Islet precursor cell (in vitro differentiated cells): Measurements from ENCODE around the gene MIER2.
"Not testable (repeated sequence)": the region's sequence is repeated elsewhere in the genome, so short reads cannot be mapped to it uniquely, and the experiment has no call there.

Source experiments
- DNase-seq: peaks from one replicate; pipeline ENCODE4 v3.0.0-alpha.2; 2018

MIER2 gene

GRCh38 chr19:281156-281853, 63.3 kb downstream of the MIER2 start:
- peak; percentile 30 for DNase-seq

GRCh38 chr19:280541-281009, 64.0 kb downstream of the MIER2 start:
- peak; percentile 47 for DNase-seq

GRCh38 chr19:279656-280055, 64.9 kb downstream of the MIER2 start:
- DNase-seq = no peak

GRCh38 chr19:279231-279630, 65.4 kb downstream of the MIER2 start:
- no peak for DNase-seq

- peak; percentile 72 for DNase-seq
Observed at GRCh38 chr19:277581-278165, 66.9 kb downstream of the MIER2 start.

GRCh38 chr19:277131-277530, 67.5 kb downstream of the MIER2 start:
- DNase-seq = no peak

- DNase-seq = no peak
Observed at GRCh38 chr19:275958-276646, 68.5 kb downstream of the MIER2 start.

- DNase-seq = no peak
Observed at GRCh38 chr19:275000-275399, 69.6 kb downstream of the MIER2 start.

GRCh38 chr19:273393-273792, 71.2 kb downstream of the MIER2 start:
- DNase-seq = no peak

- DNase-seq = no peak
Observed at GRCh38 chr19:271856-272255, 72.7 kb downstream of the MIER2 start.

- DNase-seq = not testable (repeated sequence)
Observed at GRCh38 chr19:270766-271318, 73.8 kb downstream of the MIER2 start.

GRCh38 chr19:269241-269640, 75.4 kb downstream of the MIER2 start:
- no peak for DNase-seq

- DNase-seq = no peak
Observed at GRCh38 chr19:262125-262524, 82.5 kb downstream of the MIER2 start.

GRCh38 chr19:256804-257203, 87.8 kb downstream of the MIER2 start:
- DNase-seq = not testable (repeated sequence)
